Aorta (tissue), 5 donors: ENCODE results near the gene SDHA. TPM values are rescaled to one million over a fixed set of nuclear protein-coding genes. Genes with fewer than 3 reads are reported as not detected.
A peak's percentile ranks its signal among the peaks of the same experiment; 100 is the strongest.
"Not testable (repeated sequence)": the region's sequence is repeated elsewhere in the genome, so short reads cannot be mapped to it uniquely, and the experiment has no call there.

Experiments
- ATAC-seq: fragments of 200-7000 bp; cut with Tn5 transposase; one replicate; pipeline ENCODE4 v1.9.1; 2022; ENCODE audit warnings: moderate library complexity; ENCODE audit not compliant: low FRiP score
- DNase-seq, 2 donors: peaks; one replicate each; pipeline ENCODE4 v3.0.0-alpha.2; 2020
- H3K27ac ChIP-seq, 2 donors: one replicate each; pipeline ENCODE4 v1.5.1; 2013; ENCODE audit warnings: low read length in 2 of 2, mild to moderate bottlenecking in 2 of 2, moderate library complexity in 2 of 2, control low read depth in 1 of 2, inconsistent platforms in 1 of 2, low read depth in 1 of 2
- H3K27me3 ChIP-seq, 2 donors: one replicate each; pipeline ENCODE4 v1.6.1; 2013; ENCODE audit warnings: control low read depth in 1 of 2, low read length in 1 of 2, mild to moderate bottlenecking in 1 of 2, moderate library complexity in 1 of 2; ENCODE audit not compliant: insufficient read depth in 2 of 2, control insufficient read depth in 1 of 2
- H3K36me3 ChIP-seq, 2 donors: one replicate each; pipeline ENCODE4 v1.6.1; 2013; ENCODE audit warnings: control low read depth in 1 of 2, low read length in 1 of 2, mild to moderate bottlenecking in 1 of 2; ENCODE audit not compliant: insufficient read depth in 2 of 2, control insufficient read depth in 1 of 2
- H3K4me1 ChIP-seq, 2 donors: one replicate each; pipeline ENCODE4 v1.6.1; 2013; ENCODE audit warnings: low read length in 2 of 2, control low read depth in 1 of 2, mild to moderate bottlenecking in 1 of 2, moderate library complexity in 1 of 2; ENCODE audit not compliant: insufficient read depth in 2 of 2, control insufficient read depth in 1 of 2
- H3K4me3 ChIP-seq, 2 donors: one replicate each; pipeline ENCODE4 v1.5.1; 2013; ENCODE audit warnings: low read length in 2 of 2, control low read depth in 1 of 2, mild to moderate bottlenecking in 1 of 2
- H3K9me3 ChIP-seq: one replicate; pipeline ENCODE4 v1.6.1; 2013; ENCODE audit warnings: mild to moderate bottlenecking, low read length; ENCODE audit not compliant: control insufficient read depth
- WGBS, 2 donors: extraction: QIAGEN DNeasy Blood & Tissue Kit; methylation state at CpG; one replicate each; pipeline ENCODE4 v1.1.7; 2013; 5-methylcytosine and 5-hydroxymethylcytosine counted together
- intact Hi-C, 2 donors: fragments of 100-400 bp; cut with DNase I; formaldehyde crosslinking; loops; one replicate each; pipeline versions ENCODE4 v1.14.2 to v1.15.0; 2022
- polyA plus RNA-seq, 2 donors: library from polyadenylated mRNA; stranded (reverse); fragments of 200-250 nt; gene quantifications; one replicate each; pipeline ENCODE4 v1.2.3, GENCODE V29; 2013
- total RNA-seq, 2 donors: library from RNA; stranded (reverse); fragmentation: NEBNext Ultra II Directional; extraction: Animal tissue kit (Norgen Biotek cat#: 25700); gene quantifications; one replicate each; pipeline ENCODE4 v1.2.1, GENCODE V29; 2021
- donor health status: healthy with polysubstance abuse.
- donor health status: Bipolar disorder and iron deficiency.
- donor health status: DM: no; HTN: no; CAD: no.
- donor health status: DM: no; HTN: no; CAD: no.
- donor health status: DM: yes; HTN: yes; CAD: no.

Gene SDHA
- total and polyA plus RNA-seq, 4 donors, result 61.9 to 89.4 (median 74.9) TPM

- H3K27me3 ChIP-seq, H3K4me1 ChIP-seq, H3K27ac ChIP-seq, intact Hi-C loops, H3K4me3 ChIP-seq, H3K9me3 ChIP-seq, H3K36me3 ChIP-seq, ATAC-seq, DNase-seq: not testable (repeated sequence)
- 91 to 96% methylated on average over 9 to 10 of the region's 12 CpGs for WGBS, 2 donors
Observed at GRCh38 chr5:251016-251415, 32.9 kb downstream of the SDHA start.

GRCh38 chr5:251538-251937 is 33.4 kb downstream of the SDHA start:
- H3K4me1 ChIP-seq, H3K9me3 ChIP-seq, H3K27me3 ChIP-seq, ATAC-seq, H3K36me3 ChIP-seq, DNase-seq, H3K27ac ChIP-seq, intact Hi-C loops, H3K4me3 ChIP-seq: not testable (repeated sequence)
- WGBS, 2 donors, result 82 to 86% methylated on average over 8 of the region's 8 CpGs

- H3K36me3 ChIP-seq, H3K27me3 ChIP-seq, ATAC-seq, intact Hi-C loops, H3K9me3 ChIP-seq, H3K4me1 ChIP-seq, H3K4me3 ChIP-seq, H3K27ac ChIP-seq, DNase-seq: not testable (repeated sequence)
- WGBS, 2 donors, result 88 to 92% methylated on average over 11 of the region's 11 CpGs
Observed at GRCh38 chr5:251975-252374, 33.9 kb downstream of the SDHA start.

- Histone ChIP-seq H3K36me3 (peaks cover 0 to 2% of the 10 kb centered on the region in 2 donors), H3K4me1 (no peaks in the 10 kb centered on the region), H3K4me3 (no peak overlapping the region), H3K27ac (no peak overlapping the region), H3K27me3 (no peaks in the 10 kb centered on the region), H3K9me3 (no peaks in the 10 kb centered on the region)
- ATAC-seq, result no peak
- DNase-seq, result no peak
- 87 to 88% methylated on average over 10 of the region's 10 CpGs for WGBS, 2 donors
- intact Hi-C loops, result no loop called here
Observed at GRCh38 chr5:252546-252945, 34.4 kb downstream of the SDHA start.

- H3K36me3 ChIP-seq, H3K27ac ChIP-seq, H3K9me3 ChIP-seq, H3K27me3 ChIP-seq, DNase-seq, intact Hi-C loops, H3K4me3 ChIP-seq, H3K4me1 ChIP-seq: not testable (repeated sequence)
- 94% methylated on average over 11 to 14 of the region's 15 CpGs for WGBS, 2 donors
- ATAC-seq, result peak; percentile 29
Observed at GRCh38 chr5:254322-254721, 36.2 kb downstream of the SDHA start.

GRCh38 chr5:255116-255515 is 37.0 kb downstream of the SDHA start:
- H3K36me3 ChIP-seq, H3K27ac ChIP-seq, H3K9me3 ChIP-seq, H3K4me3 ChIP-seq, intact Hi-C loops, H3K27me3 ChIP-seq, DNase-seq, H3K4me1 ChIP-seq, ATAC-seq: not testable (repeated sequence)
- WGBS, 2 donors, result 92 to 93% methylated on average over 7 of the region's 7 CpGs

GRCh38 chr5:256347-256746 is 38.2 kb downstream of the SDHA start:
- H3K4me3 ChIP-seq, H3K4me1 ChIP-seq, H3K36me3 ChIP-seq, DNase-seq, intact Hi-C loops, H3K27ac ChIP-seq, ATAC-seq, H3K9me3 ChIP-seq, H3K27me3 ChIP-seq: not testable (repeated sequence)
- 89 to 95% methylated on average over 8 of the region's 8 CpGs for WGBS, 2 donors

- H3K4me1 ChIP-seq, result no peaks in the 10 kb centered on the region
- H3K36me3 ChIP-seq, result no peaks in the 10 kb centered on the region
- no peaks in the 10 kb centered on the region for H3K27me3 ChIP-seq
- H3K27ac ChIP-seq, result no peak overlapping the region
- H3K4me3 ChIP-seq, result no peak overlapping the region
- intact Hi-C loops, result no loop called here
- H3K9me3 ChIP-seq, result no peaks in the 10 kb centered on the region
- DNase-seq (no peak), ATAC-seq (no peak)
- WGBS, 2 donors, result 90 to 97% methylated on average over 10 to 13 of the region's 13 CpGs
Observed at GRCh38 chr5:257148-257547, 39.0 kb downstream of the SDHA start.

- H3K4me3 ChIP-seq, ATAC-seq, intact Hi-C loops, H3K27me3 ChIP-seq, DNase-seq, H3K27ac ChIP-seq, H3K36me3 ChIP-seq, H3K4me1 ChIP-seq, H3K9me3 ChIP-seq: not testable (repeated sequence)
- WGBS, 2 donors, result 79% methylated on average over 9 of the region's 9 CpGs
Observed at GRCh38 chr5:263275-263974, 45.3 kb downstream of the SDHA start.
